Stimulated activated CD4-positive, alpha-beta T cell treated with anti-CD3 and anti-CD28 coated beads, Interleukin-1b, Interleukin-23, amount 100 ng/mL, for 4 hours (primary cell): ENCODE results near the gene HDAC8.

Source experiments
- DNase-seq, 2 donors: peaks; one replicate each; pipeline ENCODE4 v3.0.0-alpha.2; 2020; ENCODE audit warnings: low read depth in 2 of 2

HDAC8 gene

GRCh38 chrX:72317139-72317538 lies 255.5 kb downstream of the HDAC8 start:
- no peak for DNase-seq

GRCh38 chrX:72316408-72317110 lies 256.1 kb downstream of the HDAC8 start:
- DNase-seq, result no peak

- DNase-seq, result no peak
Observed at GRCh38 chrX:72314881-72315280, 257.8 kb downstream of the HDAC8 start.

- no peak for DNase-seq
Observed at GRCh38 chrX:72313707-72314641, 258.7 kb downstream of the HDAC8 start.

- DNase-seq, result no peak
Observed at GRCh38 chrX:72312311-72312940, 260.2 kb downstream of the HDAC8 start.

- DNase-seq, result no peak
Observed at GRCh38 chrX:72309297-72310071, 263.2 kb downstream of the HDAC8 start.

- DNase-seq, result no peak
Observed at GRCh38 chrX:72308566-72309296, 263.9 kb downstream of the HDAC8 start.

- DNase-seq, result no peak
Observed at GRCh38 chrX:72308209-72308565, 264.5 kb downstream of the HDAC8 start.

GRCh38 chrX:72307646-72308051 lies 265.0 kb downstream of the HDAC8 start:
- no peak for DNase-seq

- DNase-seq, result no peak
Observed at GRCh38 chrX:72306851-72307645, 265.6 kb downstream of the HDAC8 start.

GRCh38 chrX:72306085-72306801 lies 266.4 kb downstream of the HDAC8 start:
- DNase-seq, result no peak

- DNase-seq, result no peak
Observed at GRCh38 chrX:72305286-72306084, 267.2 kb downstream of the HDAC8 start, which contains the start of gene CITED1. Gene CITED1 (minus strand): TSS chrX:72305914. CDS start chrX:72302869, 3,045 bp downstream.

- no peak for DNase-seq
Observed at GRCh38 chrX:72304877-72305276, 267.8 kb downstream of the HDAC8 start.

GRCh38 chrX:72301781-72302180 lies 270.9 kb downstream of the HDAC8 start:
- DNase-seq, result no peak

- no peak for DNase-seq
Observed at GRCh38 chrX:72299891-72300630, 272.6 kb downstream of the HDAC8 start.

GRCh38 chrX:72297953-72298730 lies 274.5 kb downstream of the HDAC8 start:
- no peak for DNase-seq

- no peak for DNase-seq
Observed at GRCh38 chrX:72296991-72297390, 275.7 kb downstream of the HDAC8 start.
